AG04450 (cell line): ENCODE results near the gene PARD3B. TPM values are rescaled to one million over a fixed set of nuclear protein-coding genes. Genes with fewer than 3 reads are reported as not detected.

ENCODE experiments used
- CTCF ChIA-PET: fragments of 300-600, 350-600 bp; formaldehyde crosslinking; extraction: SDS; loops from one replicate; lab custom pipeline; 2022; ENCODE audit warnings: antibody characterized with exemption, inconsistent platforms; lab: Charles Lee
- POLR2A ChIA-PET: fragments of 350-600 bp; formaldehyde crosslinking; extraction: SDS; loops from one replicate; lab custom pipeline; 2021; ENCODE audit warnings: antibody characterized with exemption, inconsistent platforms; lab: Yijun Ruan, JAX
- DNase-seq: peaks from one replicate; pipeline ENCODE4 v3.0.0-alpha.2; 2011; ENCODE audit warnings: low read depth, low spot score
- H3K27ac ChIP-seq: one replicate; pipeline ENCODE4 v1.5.1; 2012; ENCODE audit warnings: low read depth, low read length, control low read depth
- H3K27me3 ChIP-seq: one replicate; pipeline ENCODE4 v1.6.0; 2012; ENCODE audit warnings: low read length; ENCODE audit not compliant: control insufficient read depth, insufficient read depth
- H3K4me3 ChIP-seq: 2 replicates; pipeline ENCODE4 v1.5.1; 2011; ENCODE audit warnings: mild to moderate bottlenecking, low read depth, low read length, control low read depth
- H3K9me3 ChIP-seq: 2 replicates; pipeline ENCODE4 v1.5.1; 2012; ENCODE audit warnings: low read length; ENCODE audit not compliant: control insufficient read depth, insufficient read depth
- polyA plus RNA-seq: library from polyadenylated mRNA; depleted of rRNA; stranded (reverse); fragments of >200 nt; gene quantifications from 2 replicates; pipeline ENCODE4 v1.2.3, GENCODE V29; 2011
- TF ChIP-seq, protein P1 (sequence below): IDR thresholded peaks from 2 replicates; pipeline ENCODE4 v1.5.1; 2011; ENCODE audit warnings: low read depth, low read length, control low read depth, inconsistent platforms

PARD3B gene
- polyA plus RNA-seq, 1 experiment, result 8.5 TPM

DNA sequence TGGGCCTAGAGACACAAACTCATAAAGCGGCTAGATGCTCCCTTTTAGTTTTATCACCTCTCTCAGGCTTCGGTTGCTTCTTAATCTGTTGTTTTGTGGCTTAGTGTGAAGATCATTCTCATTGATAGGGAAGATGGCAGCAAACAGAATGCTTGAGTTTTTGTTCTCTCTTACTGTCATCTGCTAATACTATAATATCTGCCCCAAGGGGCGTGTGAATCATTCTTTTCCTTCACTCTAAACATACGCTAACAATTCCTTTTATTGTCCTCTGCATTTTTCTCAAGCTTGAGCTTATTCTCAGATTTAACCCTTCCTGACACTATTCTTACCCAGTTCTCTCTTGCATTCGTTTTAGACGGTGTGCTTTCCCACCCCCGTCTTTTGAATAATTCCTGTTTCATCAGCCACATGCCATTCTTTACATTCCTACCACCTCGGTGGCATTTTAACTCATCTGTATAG lies 813.1 kb downstream of the PARD3B start:
- no peak for DNase-seq
- H3K27ac ChIP-seq, result no peak overlapping the region
- no peak overlapping the region for H3K4me3 ChIP-seq
- H3K27me3 ChIP-seq, result no peaks in the 10 kb centered on the region
- POLR2A ChIA-PET, result no interaction called here
- no peaks in the 10 kb centered on the region for H3K9me3 ChIP-seq
- CTCF ChIA-PET, result interaction anchor here (1.0 kb wide), 1 partner anchor 1099 kb away, joined by 3 read pairs; no protein-coding TSS in a partner anchor
- TF ChIP-seq, protein P1, sequence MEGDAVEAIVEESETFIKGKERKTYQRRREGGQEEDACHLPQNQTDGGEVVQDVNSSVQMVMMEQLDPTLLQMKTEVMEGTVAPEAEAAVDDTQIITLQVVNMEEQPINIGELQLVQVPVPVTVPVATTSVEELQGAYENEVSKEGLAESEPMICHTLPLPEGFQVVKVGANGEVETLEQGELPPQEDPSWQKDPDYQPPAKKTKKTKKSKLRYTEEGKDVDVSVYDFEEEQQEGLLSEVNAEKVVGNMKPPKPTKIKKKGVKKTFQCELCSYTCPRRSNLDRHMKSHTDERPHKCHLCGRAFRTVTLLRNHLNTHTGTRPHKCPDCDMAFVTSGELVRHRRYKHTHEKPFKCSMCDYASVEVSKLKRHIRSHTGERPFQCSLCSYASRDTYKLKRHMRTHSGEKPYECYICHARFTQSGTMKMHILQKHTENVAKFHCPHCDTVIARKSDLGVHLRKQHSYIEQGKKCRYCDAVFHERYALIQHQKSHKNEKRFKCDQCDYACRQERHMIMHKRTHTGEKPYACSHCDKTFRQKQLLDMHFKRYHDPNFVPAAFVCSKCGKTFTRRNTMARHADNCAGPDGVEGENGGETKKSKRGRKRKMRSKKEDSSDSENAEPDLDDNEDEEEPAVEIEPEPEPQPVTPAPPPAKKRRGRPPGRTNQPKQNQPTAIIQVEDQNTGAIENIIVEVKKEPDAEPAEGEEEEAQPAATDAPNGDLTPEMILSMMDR, result no peak

DNA sequence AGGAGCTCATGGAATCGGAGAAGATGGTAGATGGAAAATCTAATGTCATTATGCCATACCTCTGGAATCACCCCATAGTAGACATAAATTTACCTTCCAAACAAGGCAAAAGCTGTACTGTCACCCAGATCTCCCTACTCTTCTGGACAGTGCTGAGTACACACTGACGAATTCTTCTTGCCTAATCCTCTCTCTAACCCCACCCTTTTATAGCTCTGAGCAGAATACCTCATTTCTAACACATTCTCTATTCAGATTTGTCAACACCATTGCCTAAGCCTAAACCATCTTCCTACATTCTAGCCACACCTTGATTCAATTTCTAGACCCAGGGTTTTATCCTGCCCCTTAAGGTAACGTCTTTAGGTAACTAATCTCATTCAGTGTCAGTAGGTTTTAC lies 816.0 kb downstream of the PARD3B start:
- Histone ChIP-seq H3K4me3 (no peak overlapping the region), H3K9me3 (no peaks in the 10 kb centered on the region), H3K27ac (no peak overlapping the region), H3K27me3 (no peaks in the 10 kb centered on the region)
- DNase-seq, result no peak
- ChIA-PET CTCF (interaction anchor here (0.5 to 1.0 kb wide), 2 partner anchors 318 to 334 kb away, joined by 3 read pairs; no protein-coding TSS in a partner anchor), POLR2A (no interaction called here)
- TF ChIP-seq, protein P1, result no peak

DNA sequence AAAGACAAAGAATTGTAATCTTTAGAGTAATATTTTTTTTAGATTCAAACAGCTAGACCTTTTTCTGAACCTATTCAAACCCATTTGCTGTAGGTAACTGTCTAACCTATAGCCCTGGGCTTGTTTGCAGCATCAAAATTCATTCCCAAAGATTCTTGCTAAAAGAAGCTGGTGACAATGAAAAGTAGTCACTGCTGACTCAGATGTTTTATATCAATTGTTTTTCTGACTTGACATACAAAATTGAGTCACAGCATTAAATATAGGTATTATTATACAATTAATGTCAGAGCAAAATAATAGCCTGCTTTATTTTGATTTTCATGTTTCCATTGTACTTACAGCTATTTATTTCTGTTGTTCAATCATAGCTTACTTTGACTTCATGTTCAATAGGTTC lies 816.7 kb downstream of the PARD3B start:
- TF ChIP-seq, protein P1, result no peak
- DNase-seq, result no peak
- no peaks in the 10 kb centered on the region for H3K9me3 ChIP-seq
- no peak overlapping the region for H3K27ac ChIP-seq
- ChIA-PET POLR2A (no interaction called here), CTCF (interaction anchor here (0.6 to 1.0 kb wide), 2 partner anchors 16 to 318 kb away, joined by 3 read pairs; no protein-coding TSS in a partner anchor)
- no peaks in the 10 kb centered on the region for H3K27me3 ChIP-seq
- no peak overlapping the region for H3K4me3 ChIP-seq

DNA sequence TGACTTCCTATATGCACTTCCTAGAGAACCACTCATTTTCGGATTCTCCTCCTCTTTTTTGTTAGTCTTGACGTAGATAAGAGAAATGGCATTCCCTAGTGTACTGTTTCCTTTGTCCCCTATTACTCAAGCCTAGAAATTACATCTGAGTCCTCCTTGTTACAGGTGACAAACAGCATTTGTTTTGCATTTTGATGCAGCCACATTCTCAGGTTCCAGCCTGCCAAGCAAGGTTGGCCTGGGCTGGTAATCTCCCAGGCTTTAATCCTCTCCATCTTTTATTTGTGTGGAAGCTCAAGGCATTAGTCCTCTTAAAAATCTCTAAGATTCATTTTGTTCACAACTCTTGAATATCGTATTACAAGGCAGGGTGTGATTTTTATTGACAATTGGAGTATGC lies 819.0 kb downstream of the PARD3B start:
- ChIA-PET POLR2A (no interaction called here), CTCF (no interaction called here)
- TF ChIP-seq, protein P1, result no peak
- Histone ChIP-seq H3K9me3 (no peaks in the 10 kb centered on the region), H3K27me3 (no peaks in the 10 kb centered on the region), H3K27ac (no peak overlapping the region), H3K4me3 (no peak overlapping the region)
- DNase-seq, result no peak

DNA sequence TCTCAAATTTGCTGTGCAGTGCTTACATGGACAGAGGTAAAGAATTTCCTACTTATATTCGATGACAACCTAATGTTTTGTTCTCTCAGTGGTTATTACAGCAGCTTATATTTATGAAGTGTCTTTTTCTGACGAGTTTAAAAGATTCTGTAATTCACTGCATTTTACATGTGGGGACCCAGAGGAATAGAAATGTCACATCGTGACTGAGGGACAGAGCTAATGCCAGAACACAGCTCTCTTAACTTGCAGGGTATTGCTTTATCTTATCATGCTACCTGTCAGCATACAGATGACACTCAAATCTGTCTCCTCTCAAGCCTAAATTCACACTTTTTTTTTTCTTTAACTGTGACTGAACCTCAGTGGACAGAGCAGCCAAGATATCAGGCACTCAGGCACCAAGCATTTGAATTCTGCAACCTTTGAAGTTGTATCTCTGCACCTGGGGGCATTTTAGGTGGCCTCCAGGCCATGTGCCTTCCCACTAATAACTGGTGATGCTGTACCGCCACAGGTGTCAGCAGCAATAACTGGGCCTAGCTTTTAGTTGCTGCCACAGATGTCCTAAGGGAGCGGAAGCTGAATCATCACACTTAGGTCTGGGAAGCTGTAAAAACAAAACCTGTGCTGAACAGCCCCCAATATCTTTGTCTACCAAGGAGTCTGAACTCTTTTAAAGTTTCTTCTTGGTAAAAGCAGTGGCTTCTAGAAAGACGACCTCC lies 821.2 kb downstream of the PARD3B start:
- no peak for DNase-seq
- Histone ChIP-seq H3K27me3 (no peaks in the 10 kb centered on the region), H3K9me3 (no peaks in the 10 kb centered on the region), H3K4me3 (no peak overlapping the region), H3K27ac (no peak overlapping the region)
- TF ChIP-seq, protein P1, result no peak
- ChIA-PET CTCF (interaction anchor here (1.0 kb wide), 1 partner anchor 309 kb away, joined by 3 read pairs; no protein-coding TSS in a partner anchor), POLR2A (interaction anchor here (0.7 kb wide), 1 partner anchor 809 kb away, joined by 3 read pairs; no protein-coding TSS in a partner anchor)
